Smooth muscle cell (in vitro differentiated cells): ENCODE measurements around the gene CAMK1D. TPM values are rescaled to one million over a fixed set of nuclear protein-coding genes. Genes with fewer than 3 reads are reported as not detected.

Experiments
- DNase-seq: peaks from one replicate; lab custom pipeline; 2025; ENCODE audit not compliant: unreplicated experiment; lab: John Stamatoyannopoulos, UW
- H2AFZ ChIP-seq: fragments of 200-600 bp; sonication (generic); 2 replicates; pipeline ENCODE4 v1.6.0; 2016; ENCODE audit warnings: antibody characterized with exemption, low read depth, mild to moderate bottlenecking
- H3F3A ChIP-seq: fragments of 200-600 bp; sonication (generic); 2 replicates; pipeline ENCODE4 v1.6.0; 2017; ENCODE audit warnings: antibody characterized with exemption, low read depth
- H3K27ac ChIP-seq: fragments of 200-600 bp; sonication (generic); 2 replicates; pipeline ENCODE4 v1.5.1; 2016; ENCODE audit warnings: low read depth, mild to moderate bottlenecking
- H3K27me3 ChIP-seq: fragments of 200-600 bp; sonication (generic); 2 replicates; pipeline ENCODE4 v1.6.1; 2016; ENCODE audit warnings: low read depth, mild to moderate bottlenecking
- H3K36me3 ChIP-seq: fragments of 200-600 bp; sonication (generic); 2 replicates; pipeline ENCODE4 v1.5.1; 2016; ENCODE audit warnings: low read depth
- H3K4me1 ChIP-seq: fragments of 200-600 bp; sonication (generic); 2 replicates; pipeline ENCODE4 v1.5.1; 2016; ENCODE audit warnings: low read depth
- H3K4me2 ChIP-seq: fragments of 200-600 bp; sonication (generic); 2 replicates; pipeline ENCODE4 v1.6.0; 2016; ENCODE audit warnings: mild to moderate bottlenecking
- H3K4me3 ChIP-seq: fragments of 200-600 bp; sonication (generic); 2 replicates; pipeline ENCODE4 v1.5.1; 2016; ENCODE audit warnings: mild to moderate bottlenecking
- H3K79me2 ChIP-seq: fragments of 200-600 bp; sonication (generic); 2 replicates; pipeline ENCODE4 v1.6.0; 2016; ENCODE audit warnings: low read depth, mild to moderate bottlenecking
- H3K9ac ChIP-seq: fragments of 200-600 bp; sonication (generic); 2 replicates; pipeline ENCODE4 v1.6.0; 2016; ENCODE audit warnings: low read depth
- H3K9me3 ChIP-seq: fragments of 200-600 bp; sonication (generic); replicated peaks from 2 replicates; pipeline ENCODE4 v1.5.1; 2016; ENCODE audit warnings: low read depth
- H4K20me1 ChIP-seq: fragments of 200-600 bp; sonication (generic); 2 replicates; pipeline ENCODE4 v1.6.0; 2016; ENCODE audit warnings: low read depth
- CTCF ChIP-seq: fragments of 200-600 bp; sonication (generic); IDR thresholded peaks from 2 replicates; pipeline ENCODE4 v1.5.1; 2017; ENCODE audit warnings: borderline replicate concordance, mild to moderate bottlenecking, antibody characterized with exemption; ENCODE audit not compliant: insufficient read depth, poor library complexity, severe bottlenecking
- WGBS: methylation state at CpG from one replicate; pipeline ENCODE4 v1.1.7; 2016; ENCODE audit warnings: low lambda C conversion rate; 5-methylcytosine and 5-hydroxymethylcytosine counted together
- polyA plus RNA-seq: library from polyadenylated mRNA; unstranded; fragments of >200 nt; fragmentation: Nextera tagmentation; extraction: Ambion mirVana; gene quantifications from 2 replicates; pipeline ENCODE4 v1.2.1, GENCODE V29; 2016
- total RNA-seq: library from RNA; depleted of rRNA; stranded (reverse); fragments of >200 nt; gene quantifications from 2 replicates; pipeline ENCODE4 v1.2.3, GENCODE V29; 2014

CAMK1D gene
- total and polyA plus RNA-seq, 2 experiments from 2014 or later: 1.6 to 2.3 TPM

- H3K9me3 ChIP-seq: no peaks in the 10 kb centered on the region
- no peaks in the 10 kb centered on the region for H3F3A ChIP-seq
- 74% methylated on average over 11 of the region's 11 CpGs for WGBS
- no peak overlapping the region for H3K9ac ChIP-seq
- H3K4me1 ChIP-seq: no peaks in the 10 kb centered on the region
- H2AFZ ChIP-seq: no peak overlapping the region
- no peaks in the 10 kb centered on the region for H3K36me3 ChIP-seq
- no peak overlapping the region for H3K27ac ChIP-seq
- no peaks in the 10 kb centered on the region for H4K20me1 ChIP-seq
- no peak overlapping the region for H3K4me2 ChIP-seq
- TF ChIP-seq CTCF: no peak
- no peak for DNase-seq
- H3K27me3 ChIP-seq: no peaks in the 10 kb centered on the region
- no peak overlapping the region for H3K4me3 ChIP-seq
- no peaks in the 10 kb centered on the region for H3K79me2 ChIP-seq
Measured at GRCh38 chr10:12833451-12833850, 484.1 kb downstream of the CAMK1D start.

GRCh38 chr10:12834116-12834665, 484.8 kb downstream of the CAMK1D start:
- no peaks in the 10 kb centered on the region for H4K20me1 ChIP-seq
- TF ChIP-seq CTCF: no peak
- WGBS: 92% methylated on average over 19 of the region's 19 CpGs
- DNase-seq: no peak
- no peaks in the 10 kb centered on the region for H3K79me2 ChIP-seq
- H3K4me2 ChIP-seq: no peak overlapping the region
- no peaks in the 10 kb centered on the region for H3K4me1 ChIP-seq
- no peaks in the 10 kb centered on the region for H3K27me3 ChIP-seq
- no peak overlapping the region for H3K9ac ChIP-seq
- H3F3A ChIP-seq: no peaks in the 10 kb centered on the region
- H3K36me3 ChIP-seq: no peaks in the 10 kb centered on the region
- H3K9me3 ChIP-seq: no peaks in the 10 kb centered on the region
- H3K4me3 ChIP-seq: no peak overlapping the region
- H2AFZ ChIP-seq: no peak overlapping the region
- no peak overlapping the region for H3K27ac ChIP-seq

- no peaks in the 10 kb centered on the region for H3K27me3 ChIP-seq
- H3K79me2 ChIP-seq: no peaks in the 10 kb centered on the region
- H3K9ac ChIP-seq: no peak overlapping the region
- no peak for DNase-seq
- no peaks in the 10 kb centered on the region for H3K36me3 ChIP-seq
- H3K4me1 ChIP-seq: no peaks in the 10 kb centered on the region
- H3F3A ChIP-seq: no peaks in the 10 kb centered on the region
- no peak for TF ChIP-seq CTCF
- H3K4me2 ChIP-seq: no peak overlapping the region
- no peak overlapping the region for H3K27ac ChIP-seq
- H3K4me3 ChIP-seq: no peak overlapping the region
- H3K9me3 ChIP-seq: no peaks in the 10 kb centered on the region
- 82% methylated on average over 10 of the region's 10 CpGs for WGBS
- no peak overlapping the region for H2AFZ ChIP-seq
- H4K20me1 ChIP-seq: no peaks in the 10 kb centered on the region
Measured at GRCh38 chr10:12834721-12835120, 485.4 kb downstream of the CAMK1D start.

GRCh38 chr10:12835709-12836108, 486.4 kb downstream of the CAMK1D start:
- no peak overlapping the region for H3K4me2 ChIP-seq
- no peak for DNase-seq

More at GRCh38 chr10:12835709-12836108, 486.4 kb downstream of the CAMK1D start:
- H3K4me1 ChIP-seq: peaks cover 7% of the 10 kb centered on the region
- WGBS: 68% methylated on average over 5 of the region's 5 CpGs
- no peaks in the 10 kb centered on the region for H3K79me2 ChIP-seq
- H3K9me3 ChIP-seq: no peaks in the 10 kb centered on the region
- H3K27me3 ChIP-seq: no peaks in the 10 kb centered on the region
- no peak overlapping the region for H3K27ac ChIP-seq
- H3K4me3 ChIP-seq: no peak overlapping the region
- TF ChIP-seq CTCF: no peak
- H3K36me3 ChIP-seq: no peaks in the 10 kb centered on the region
- no peaks in the 10 kb centered on the region for H4K20me1 ChIP-seq
- H2AFZ ChIP-seq: no peak overlapping the region
- H3F3A ChIP-seq: no peaks in the 10 kb centered on the region
- H3K9ac ChIP-seq: no peak overlapping the region
